ENCODE results near the gene UPF1. TPM values are rescaled to one million over a fixed set of nuclear protein-coding genes. Genes with fewer than 3 reads are reported as not detected.

Gene UPF1
- total and polyA plus RNA-seq, 12 donors = 27.6 to 141 (median 72.3) TPM

Other genes starting within 250 kb of the UPF1 start
- gene REX1BD, start 243.2 kb upstream of the UPF1 start, total RNA-seq = 100 to 1,000 TPM in 3 of 9 donors, 10 to 100 TPM in 6; 56.1 to 268 (median 89.4) TPM
- gene REX1BD, start 243.2 kb upstream of the UPF1 start, polyA plus RNA-seq = 100 to 1,000 TPM in 2 of 3 donors, 1 to 10 TPM in 1; 8.8 to 156 (median 148) TPM
- 100 to 1,000 TPM in 1 of 9 donors, 10 to 100 TPM in 5, 1 to 10 TPM in 2, under 1 TPM in 1; 0.44 to 111 (median 15.0) TPM for gene CRLF1, start 225.2 kb upstream of the UPF1 start, total RNA-seq
- gene CRLF1, start 225.2 kb upstream of the UPF1 start, polyA plus RNA-seq = 10 to 100 TPM in 2 of 3 donors, 1 to 10 TPM in 1; 5.7 to 80.0 (median 51.2) TPM
- 10 to 100 TPM in 2 of 9 donors, 1 to 10 TPM in 6, under 1 TPM in 1; 0.89 to 13.9 (median 5.2) TPM for gene TMEM59L, start 219.1 kb upstream of the UPF1 start, total RNA-seq
- gene TMEM59L, start 219.1 kb upstream of the UPF1 start, polyA plus RNA-seq = 10 to 100 TPM in 1 of 3 donors, 1 to 10 TPM in 2; 1.9 to 14.5 (median 5.5) TPM
- 10 to 100 TPM in 3 of 9 donors, 1 to 10 TPM in 6; 1.4 to 15.2 (median 9.0) TPM for gene KLHL26, start 194.9 kb upstream of the UPF1 start, total RNA-seq
- gene KLHL26, start 194.9 kb upstream of the UPF1 start, polyA plus RNA-seq = 1 to 10 TPM; 1.7 to 5.1 (median 3.7) TPM
- gene CRTC1, start 148.3 kb upstream of the UPF1 start, total RNA-seq = 10 to 100 TPM in 6 of 9 donors, 1 to 10 TPM in 3; 3.1 to 22.5 (median 10.2) TPM
- gene CRTC1, start 148.3 kb upstream of the UPF1 start, polyA plus RNA-seq = 10 to 100 TPM in 2 of 3 donors, 1 to 10 TPM in 1; 4.6 to 38.1 (median 18.1) TPM
- under 1 TPM in 1 of 9 donors, not detected in 8; 0.11 TPM for gene COMP, start 40.7 kb upstream of the UPF1 start, total RNA-seq
- gene COMP, start 40.7 kb upstream of the UPF1 start, polyA plus RNA-seq = under 1 TPM in 2 of 3 donors, not detected in 1; 0.16 to 0.17 TPM
- gene CERS1, start 64.2 kb downstream of the UPF1 start, total RNA-seq = 1 to 10 TPM in 3 of 9 donors, under 1 TPM in 3, not detected in 3; 0.29 to 2.8 (median 1.1) TPM
- 1 to 10 TPM; 1.8 to 4.3 (median 2.8) TPM for gene CERS1, start 64.2 kb downstream of the UPF1 start, polyA plus RNA-seq
- gene COPE, start 87.4 kb downstream of the UPF1 start, total RNA-seq = 100 to 1,000 TPM; 208 to 400 (median 306) TPM
- 100 to 1,000 TPM in 2 of 3 donors, 10 to 100 TPM in 1; 45.1 to 298 (median 245) TPM for gene COPE, start 87.4 kb downstream of the UPF1 start, polyA plus RNA-seq
- gene DDX49, start 87.8 kb downstream of the UPF1 start, total RNA-seq = 10 to 100 TPM; 29.1 to 53.1 (median 46.4) TPM
- gene DDX49, start 87.8 kb downstream of the UPF1 start, polyA plus RNA-seq = 100 to 1,000 TPM in 1 of 3 donors, 10 to 100 TPM in 2; 35.9 to 105 (median 88.9) TPM
- gene HOMER3, start 109.3 kb downstream of the UPF1 start, total RNA-seq = 10 to 100 TPM; 20.7 to 97.1 (median 34.1) TPM
- 100 to 1,000 TPM in 1 of 3 donors, 10 to 100 TPM in 2; 13.9 to 130 (median 43.2) TPM for gene HOMER3, start 109.3 kb downstream of the UPF1 start, polyA plus RNA-seq
- gene SUGP2, start 201.6 kb downstream of the UPF1 start, total RNA-seq = 10 to 100 TPM; 22.0 to 87.6 (median 49.9) TPM
- 100 to 1,000 TPM in 2 of 3 donors, 10 to 100 TPM in 1; 39.6 to 291 (median 176) TPM for gene SUGP2, start 201.6 kb downstream of the UPF1 start, polyA plus RNA-seq
- 10 to 100 TPM; 16.7 to 31.5 (median 26.7) TPM for gene ARMC6, start 201.6 kb downstream of the UPF1 start, total RNA-seq
- 10 to 100 TPM; 26.5 to 39.3 (median 38.5) TPM for gene ARMC6, start 201.6 kb downstream of the UPF1 start, polyA plus RNA-seq
- 10 to 100 TPM in 7 of 9 donors, 1 to 10 TPM in 2; 5.7 to 14.3 (median 12.6) TPM for gene SLC25A42, start 232.0 kb downstream of the UPF1 start, total RNA-seq
- gene SLC25A42, start 232.0 kb downstream of the UPF1 start, polyA plus RNA-seq = 10 to 100 TPM in 1 of 3 donors, 1 to 10 TPM in 2; 6.2 to 11.9 (median 10.0) TPM

Data from adrenal gland (tissue), 12 donors.